ENCODE measurements around the gene NOXA1. TPM values are rescaled to one million over a fixed set of nuclear protein-coding genes. Genes with fewer than 3 reads are reported as not detected.

The NOXA1 gene
- polyA plus RNA-seq, 1 donor (not counting 4 experiments of a cell fraction or from before 2014, with no cell fraction given), result 0.09 TPM

DNA sequence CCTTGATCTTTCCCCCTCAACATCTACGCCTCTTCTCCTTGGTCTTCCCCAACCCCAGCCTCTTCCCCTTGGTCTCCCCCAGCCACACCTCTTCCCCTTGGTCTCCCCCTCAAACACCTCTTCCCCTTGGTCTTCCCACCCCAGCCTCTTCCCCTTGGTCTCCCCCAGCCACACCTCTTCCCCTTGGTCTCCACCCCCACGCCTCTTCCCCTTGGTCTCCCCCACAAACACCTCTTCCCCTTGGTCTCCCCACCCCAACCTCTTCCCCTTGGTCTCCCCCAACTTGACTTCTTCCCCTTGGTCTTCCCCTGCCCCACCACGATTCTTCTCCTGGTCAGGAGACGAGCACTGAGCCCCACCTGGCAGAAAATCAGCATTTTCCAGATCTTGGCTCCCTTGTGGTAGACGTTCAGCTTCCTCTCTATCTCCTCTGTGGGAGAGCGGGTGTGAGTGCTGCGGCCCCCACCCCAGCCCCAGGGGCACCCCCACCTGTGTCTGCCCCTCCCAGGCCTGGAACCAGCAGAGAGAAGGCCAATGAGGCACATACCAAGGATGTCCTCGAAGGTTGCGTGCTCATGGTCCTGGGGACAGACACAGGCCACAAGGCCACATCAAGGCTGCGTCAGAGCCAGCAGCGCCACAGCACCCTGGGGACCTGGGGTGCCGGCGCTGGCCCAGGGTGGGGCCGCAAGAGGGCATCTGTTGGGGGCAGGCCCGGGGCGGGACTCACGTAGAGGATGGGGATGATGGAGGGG, 29.0 kb downstream of the NOXA1 start:
- Histone ChIP-seq H3K79me2 (ENCODE audit: control insufficient read depth, insufficient read depth, low read length) (no peaks in the 10 kb centered on the region), H3K9ac (ENCODE audit: control insufficient read depth, extremely low read depth, insufficient read depth, low read length) (no peak overlapping the region), H3K27ac (ENCODE audit: control insufficient read depth, insufficient read depth, low read length) (no peak overlapping the region), H3K4me1 (ENCODE audit: control insufficient read depth, extremely low read depth, insufficient read depth, low read length) (peaks cover 8% of the 10 kb centered on the region), H3K36me3 (ENCODE audit: control insufficient read depth in 2 of 2, extremely low read depth in 1 of 2, insufficient read depth in 2 of 2, low read length in 2 of 2) (peaks cover 8 to 21% of the 10 kb centered on the region in 2 experiments), H2AFZ (ENCODE audit: control insufficient read depth, low read length) (no peak overlapping the region), H3K27me3 (ENCODE audit: control insufficient read depth, extremely low read depth, insufficient read depth, low read length) (no peaks in the 10 kb centered on the region), H3K9me3 (ENCODE audit: control insufficient read depth, low read depth, low read length) (no peaks in the 10 kb centered on the region), H3K9me1 (ENCODE audit: control insufficient read depth, extremely low read depth, insufficient read depth, low read length) (no peaks in the 10 kb centered on the region), H3K4me2 (ENCODE audit: control insufficient read depth, extremely low read depth, insufficient read depth, low read depth, low read length) (no peak overlapping the region), H3K4me3 (ENCODE audit: control insufficient read depth in 2 of 3, extremely low read depth in 1 of 3, insufficient read depth in 2 of 3, low read depth in 1 of 3, low read length in 3 of 3) (no peak overlapping the region), H4K20me1 (ENCODE audit: control insufficient read depth, extremely low read depth, insufficient read depth, low read length) (no peaks in the 10 kb centered on the region)
- dilution Hi-C loops (cut with MboI; ENCODE audit: extremely low pct_ligation_motif_present, low sequenced_read_pairs), result no loop called here
- TF ChIP-seq, protein P1, sequence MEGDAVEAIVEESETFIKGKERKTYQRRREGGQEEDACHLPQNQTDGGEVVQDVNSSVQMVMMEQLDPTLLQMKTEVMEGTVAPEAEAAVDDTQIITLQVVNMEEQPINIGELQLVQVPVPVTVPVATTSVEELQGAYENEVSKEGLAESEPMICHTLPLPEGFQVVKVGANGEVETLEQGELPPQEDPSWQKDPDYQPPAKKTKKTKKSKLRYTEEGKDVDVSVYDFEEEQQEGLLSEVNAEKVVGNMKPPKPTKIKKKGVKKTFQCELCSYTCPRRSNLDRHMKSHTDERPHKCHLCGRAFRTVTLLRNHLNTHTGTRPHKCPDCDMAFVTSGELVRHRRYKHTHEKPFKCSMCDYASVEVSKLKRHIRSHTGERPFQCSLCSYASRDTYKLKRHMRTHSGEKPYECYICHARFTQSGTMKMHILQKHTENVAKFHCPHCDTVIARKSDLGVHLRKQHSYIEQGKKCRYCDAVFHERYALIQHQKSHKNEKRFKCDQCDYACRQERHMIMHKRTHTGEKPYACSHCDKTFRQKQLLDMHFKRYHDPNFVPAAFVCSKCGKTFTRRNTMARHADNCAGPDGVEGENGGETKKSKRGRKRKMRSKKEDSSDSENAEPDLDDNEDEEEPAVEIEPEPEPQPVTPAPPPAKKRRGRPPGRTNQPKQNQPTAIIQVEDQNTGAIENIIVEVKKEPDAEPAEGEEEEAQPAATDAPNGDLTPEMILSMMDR (optimal IDR thresholded peaks at IDR 0.05 in 1 of 3, IDR thresholded peaks at IDR 0.05 in 1 of 3, conservative IDR thresholded peaks at IDR 0.05 in 1 of 3; ENCODE audit: extremely low read depth in 1 of 3, insufficient read depth in 2 of 3, low read length in 3 of 3), result no peak
- no peak for TF ChIP-seq EZH2 (IDR thresholded peaks at IDR 0.05; ENCODE audit: low read length)
- DNase-seq (ENCODE audit: low read depth, low spot score) (no peak), FAIRE-seq (no peak)

GRCh38 chr9:137452761-137453642, 29.8 kb downstream of the NOXA1 start:
- Histone ChIP-seq H3K4me2 (ENCODE audit: control insufficient read depth, extremely low read depth, insufficient read depth, low read depth, low read length) (peak overlapping the region; percentile 76), H4K20me1 (ENCODE audit: control insufficient read depth, extremely low read depth, insufficient read depth, low read length) (no peaks in the 10 kb centered on the region), H3K9me3 (ENCODE audit: control insufficient read depth, low read depth, low read length) (no peaks in the 10 kb centered on the region), H3K79me2 (ENCODE audit: control insufficient read depth, insufficient read depth, low read length) (peaks cover 2% of the 10 kb centered on the region), H2AFZ (ENCODE audit: control insufficient read depth, low read length) (no peak overlapping the region), H3K9ac (ENCODE audit: control insufficient read depth, extremely low read depth, insufficient read depth, low read length) (no peak overlapping the region), H3K27ac (ENCODE audit: control insufficient read depth, insufficient read depth, low read length) (no peak overlapping the region), H3K36me3 (ENCODE audit: control insufficient read depth in 2 of 2, extremely low read depth in 1 of 2, insufficient read depth in 2 of 2, low read length in 2 of 2) (peaks cover 8 to 21% of the 10 kb centered on the region in 2 experiments), H3K4me3 (ENCODE audit: control insufficient read depth in 2 of 3, extremely low read depth in 1 of 3, insufficient read depth in 2 of 3, low read depth in 1 of 3, low read length in 3 of 3) (peak overlapping the region in 1 of 3 experiments; percentile 29), H3K9me1 (ENCODE audit: control insufficient read depth, extremely low read depth, insufficient read depth, low read length) (no peaks in the 10 kb centered on the region), H3K4me1 (ENCODE audit: control insufficient read depth, extremely low read depth, insufficient read depth, low read length) (peaks cover 12% of the 10 kb centered on the region), H3K27me3 (ENCODE audit: control insufficient read depth, extremely low read depth, insufficient read depth, low read length) (no peaks in the 10 kb centered on the region)
- FAIRE-seq (no peak), DNase-seq (ENCODE audit: low read depth, low spot score) (no peak)
- dilution Hi-C loops (cut with MboI; ENCODE audit: extremely low pct_ligation_motif_present, low sequenced_read_pairs), result no loop called here
- TF ChIP-seq, protein P1 (optimal IDR thresholded peaks at IDR 0.05 in 1 of 3, IDR thresholded peaks at IDR 0.05 in 1 of 3, conservative IDR thresholded peaks at IDR 0.05 in 1 of 3; ENCODE audit: extremely low read depth in 1 of 3, insufficient read depth in 2 of 3, low read length in 3 of 3), result no peak
- TF ChIP-seq EZH2 (IDR thresholded peaks at IDR 0.05; ENCODE audit: low read length), result no peak

All from keratinocyte (primary cell).